GM12892 (cell line): ENCODE measurements around the gene ILK.

Source experiments
- POLR2A ChIP-seq: IDR thresholded peaks from 2 replicates; pipeline ENCODE4 v1.6.1; 2011; ENCODE audit warnings: low read depth, low read length, control low read depth
- POLR2AphosphoS5 ChIP-seq: IDR thresholded peaks from 2 replicates; pipeline ENCODE4 v1.6.1; 2011; ENCODE audit warnings: low read depth, low read length, control low read depth
- TAF1 ChIP-seq: IDR thresholded peaks from 2 replicates; pipeline ENCODE4 v1.6.1; 2011; ENCODE audit warnings: low read depth, mild to moderate bottlenecking, control low read depth, low read length, borderline replicate concordance

DNA sequence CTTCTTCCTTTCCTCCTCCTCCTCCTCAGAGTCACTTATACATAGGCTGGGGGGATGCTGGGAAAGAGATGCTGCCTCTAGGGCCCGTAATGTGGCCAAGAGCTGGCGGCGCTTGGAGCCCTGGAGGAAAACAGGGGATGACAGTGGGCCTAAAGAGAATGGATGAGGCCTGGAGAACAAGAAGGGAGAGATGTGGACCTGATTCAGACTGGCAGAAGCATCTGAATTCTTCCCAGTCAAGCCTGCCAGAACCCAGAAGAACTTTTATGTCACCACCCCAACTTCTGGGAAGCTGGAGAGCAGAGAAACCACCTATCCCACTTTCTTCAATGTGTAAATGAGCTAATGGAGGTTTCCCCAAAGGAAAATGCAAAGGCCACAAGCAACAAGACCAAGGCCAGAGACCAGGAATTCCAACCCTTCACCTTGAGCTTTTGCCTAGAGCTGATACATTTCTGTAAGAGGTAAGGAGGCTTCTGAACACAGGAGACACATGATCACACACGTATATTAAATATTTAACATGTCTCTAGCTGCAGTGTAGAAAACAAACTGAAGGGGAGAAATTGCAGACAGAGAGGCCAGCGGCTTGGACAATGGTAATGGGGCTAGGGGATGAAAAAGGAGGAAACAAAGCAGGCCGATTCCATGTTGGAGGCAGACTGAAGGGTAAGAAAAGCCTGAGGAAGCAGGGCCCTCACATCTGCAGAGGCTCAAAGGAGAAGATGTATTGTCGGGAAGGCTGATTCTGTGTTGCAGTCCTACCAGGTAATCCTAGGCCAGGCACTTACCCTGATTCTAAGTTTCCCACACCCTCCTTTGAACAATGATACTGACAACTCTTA, 1.3 kb upstream of the ILK start:
- no peak for TF ChIP-seq POLR2AphosphoS5
- no peak for TF ChIP-seq POLR2A
- TF ChIP-seq TAF1: no peak
